Osteoblast (primary cell): ENCODE data around the gene ATP5MC2. TPM values are rescaled to one million over a fixed set of nuclear protein-coding genes. Genes with fewer than 3 reads are reported as not detected.

Source experiments
- DNase-seq: peaks from one replicate; pipeline ENCODE4 v3.0.0; 2011; ENCODE audit warnings: low spot score, mixed read lengths; ENCODE audit not compliant: insufficient read length; ENCODE audit errors: missing footprints
- H2AFZ ChIP-seq: 2 replicates; pipeline ENCODE4 v1.6.0; 2011; ENCODE audit warnings: mild to moderate bottlenecking, low read length
- H3K27ac ChIP-seq: 2 replicates; pipeline ENCODE4 v1.5.1; 2011; ENCODE audit warnings: mild to moderate bottlenecking, low read depth, low read length, moderate library complexity
- H3K27me3 ChIP-seq: 2 replicates; pipeline ENCODE4 v1.6.0; 2012; ENCODE audit warnings: mild to moderate bottlenecking, control low read depth, inconsistent platforms, low read length, moderate library complexity; ENCODE audit not compliant: insufficient read depth
- H3K36me3 ChIP-seq: 2 replicates; pipeline ENCODE4 v1.5.1; 2011; ENCODE audit warnings: mild to moderate bottlenecking, low read length, control low read depth, moderate library complexity; ENCODE audit not compliant: insufficient read depth
- H3K4me1 ChIP-seq: 2 replicates; pipeline ENCODE4 v1.5.1; 2011; ENCODE audit warnings: mild to moderate bottlenecking, low read length, control low read depth, moderate library complexity; ENCODE audit not compliant: insufficient read depth
- H3K4me2 ChIP-seq: 2 replicates; pipeline ENCODE4 v1.6.0; 2011; ENCODE audit warnings: mild to moderate bottlenecking, low read length; ENCODE audit not compliant: insufficient read depth
- H3K4me3 ChIP-seq: fragments of 200-600 bp; sonication (generic); 3 replicates; pipeline ENCODE4 v1.5.1; 2012; ENCODE audit warnings: mild to moderate bottlenecking, low read length, inconsistent platforms; ENCODE audit not compliant: insufficient read depth
- H3K79me2 ChIP-seq: 2 replicates; pipeline ENCODE4 v1.6.0; 2012; ENCODE audit warnings: mild to moderate bottlenecking, low read length, control low read depth, inconsistent platforms; ENCODE audit not compliant: insufficient read depth
- H3K9me3 ChIP-seq: 2 replicates; pipeline ENCODE4 v1.5.1; 2011; ENCODE audit warnings: low read depth, low read length, control low read depth
- H4K20me1 ChIP-seq: 2 replicates; pipeline ENCODE4 v1.6.0; 2012; ENCODE audit warnings: mild to moderate bottlenecking, low read length, control low read depth; ENCODE audit not compliant: insufficient read depth
- CTCF ChIP-seq: IDR thresholded peaks from 2 replicates; pipeline ENCODE4 v1.5.1; 2011; ENCODE audit warnings: mild to moderate bottlenecking, low read depth, low read length, moderate library complexity; ENCODE audit errors: extremely low read depth
- total RNA-seq: library from RNA; depleted of rRNA; stranded (reverse); fragments of >200 nt; gene quantifications from 2 replicates; pipeline ENCODE4 v1.2.3, GENCODE V29; 2012

ATP5MC2 gene
- total RNA-seq, 1 donor, result 95.9 TPM

DNA sequence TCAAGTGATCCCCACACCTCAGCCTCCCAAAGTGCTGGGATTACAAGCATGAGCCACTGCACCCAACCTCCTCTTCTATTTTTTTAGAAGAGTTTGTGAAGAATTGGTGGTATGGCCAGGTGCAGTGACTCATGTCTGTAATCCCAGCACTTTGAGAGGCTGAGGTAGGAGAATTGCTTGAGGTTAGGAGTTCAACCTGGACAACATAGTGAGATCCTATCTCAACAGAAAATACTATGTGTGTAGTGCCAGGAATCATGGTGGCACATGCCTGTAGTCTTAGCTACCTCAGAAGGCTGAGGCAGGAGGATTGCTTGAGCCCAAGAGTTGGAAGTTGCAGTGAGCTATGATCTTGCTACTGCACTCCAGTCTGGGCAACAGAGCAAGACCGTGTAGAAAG is 44.2 kb downstream of the ATP5MC2 start:
- no peak for DNase-seq
- Histone ChIP-seq H3K4me1 (peaks cover 2% of the 10 kb centered on the region), H3K36me3 (no peaks in the 10 kb centered on the region), H2AFZ (no peak overlapping the region), H3K4me3 (no peak overlapping the region), H3K27me3 (no peaks in the 10 kb centered on the region), H4K20me1 (no peaks in the 10 kb centered on the region), H3K79me2 (no peaks in the 10 kb centered on the region), H3K4me2 (no peak overlapping the region), H3K9me3 (no peaks in the 10 kb centered on the region), H3K27ac (no peak overlapping the region)
- no peak for TF ChIP-seq CTCF

DNA sequence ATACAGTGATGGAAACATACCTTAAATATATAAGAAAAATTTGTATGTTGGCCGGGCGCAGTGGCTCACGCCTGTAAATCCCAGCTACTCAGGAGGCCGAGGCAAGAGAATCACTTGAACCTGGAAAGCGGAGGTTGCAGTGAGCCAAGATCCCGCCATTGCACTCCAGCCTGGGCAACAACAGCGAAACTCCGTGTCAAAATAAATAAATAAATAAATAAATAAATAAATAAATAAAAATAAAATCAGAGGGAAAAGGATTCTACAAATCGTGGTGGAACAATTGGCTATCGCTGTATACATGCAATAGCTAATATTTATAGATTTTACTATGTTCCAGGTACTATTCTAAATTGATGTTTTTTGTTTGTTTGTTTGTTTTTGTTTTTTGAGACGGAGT is 48.0 kb downstream of the ATP5MC2 start:
- H3K27me3 ChIP-seq, result no peaks in the 10 kb centered on the region
- no peaks in the 10 kb centered on the region for H3K9me3 ChIP-seq
- DNase-seq, result no peak
- H3K4me1 ChIP-seq, result peaks cover 22% of the 10 kb centered on the region
- H3K4me2 ChIP-seq, result no peak overlapping the region
- no peak overlapping the region for H3K4me3 ChIP-seq
- TF ChIP-seq CTCF, result no peak
- H3K79me2 ChIP-seq, result peaks cover 29% of the 10 kb centered on the region
- H3K36me3 ChIP-seq, result no peaks in the 10 kb centered on the region
- peaks cover 8% of the 10 kb centered on the region for H4K20me1 ChIP-seq
- H3K27ac ChIP-seq, result no peak overlapping the region
- no peak overlapping the region for H2AFZ ChIP-seq

GRCh38 chr12:53626702-53627169 is 49.1 kb downstream of the ATP5MC2 start:
- DNase-seq, result peak; percentile 52
- Histone ChIP-seq H3K27ac (no peak overlapping the region), H3K79me2 (peaks cover 41% of the 10 kb centered on the region), H3K9me3 (no peaks in the 10 kb centered on the region), H3K4me1 (peaks cover 26% of the 10 kb centered on the region), H3K4me2 (peak overlapping the region; percentile 89), H4K20me1 (peaks cover 13% of the 10 kb centered on the region), H3K27me3 (no peaks in the 10 kb centered on the region), H3K4me3 (peak overlapping the region; percentile 87), H2AFZ (peak overlapping the region; percentile 98), H3K36me3 (no peaks in the 10 kb centered on the region)
- TF ChIP-seq CTCF, result no peak

GRCh38 chr12:53625946-53626701 is 49.8 kb downstream of the ATP5MC2 start, which contains the start of gene ATF7:
ATF7 (minus strand) TSS chr12:53626382; CDS start chr12:53601000, 25,382 bp downstream.
- no peak for TF ChIP-seq CTCF
- Histone ChIP-seq H3K4me1 (peaks cover 26% of the 10 kb centered on the region), H3K4me3 (peak within 1 kb of the TSS; percentile 87), H3K36me3 (no peaks in the 10 kb centered on the region), H3K79me2 (peaks cover 47% of the 10 kb centered on the region), H2AFZ (peak within 1 kb of the TSS; percentile 98), H4K20me1 (peaks cover 13% of the 10 kb centered on the region), H3K27me3 (no peaks in the 10 kb centered on the region), H3K4me2 (peak within 1 kb of the TSS; percentile 89), H3K9me3 (no peaks in the 10 kb centered on the region), H3K27ac (peak within 1 kb of the TSS; percentile 92)
- peak; percentile 96 for DNase-seq
